Left ventricle myocardium superior (tissue), 1 donor: ENCODE data around the gene UEVLD. TPM values are rescaled to one million over a fixed set of nuclear protein-coding genes. Genes with fewer than 3 reads are reported as not detected.
"Not testable (repeated sequence)": the region's sequence is repeated elsewhere in the genome, so short reads cannot be mapped to it uniquely, and the experiment has no call there.

ENCODE experiments used
- ATAC-seq: fragments of 200-7000 bp; cut with Tn5 transposase; one replicate; pipeline ENCODE4 v1.9.1; 2020; ENCODE audit warnings: mild to moderate bottlenecking, moderate library complexity
- DNase-seq: peaks from one replicate; pipeline ENCODE4 v3.0.0-alpha.2; 2020
- intact Hi-C: fragments of 100-400 bp; cut with micrococcal nuclease; formaldehyde crosslinking; loops from one replicate; pipeline ENCODE4 v1.11.0; 2022
- total RNA-seq: library from RNA; stranded (reverse); fragmentation: NEBNext Ultra II Directional; extraction: Animal tissue kit (Norgen Biotek cat#: 25700); gene quantifications from one replicate; pipeline ENCODE4 v1.2.1, GENCODE V29; 2021
- donor health status: DM: no; HTN: yes; CAD: no; lungs with severe emphysema.

UEVLD gene
- total RNA-seq, 1 donor from 2014 or later: 18.5 TPM

DNA sequence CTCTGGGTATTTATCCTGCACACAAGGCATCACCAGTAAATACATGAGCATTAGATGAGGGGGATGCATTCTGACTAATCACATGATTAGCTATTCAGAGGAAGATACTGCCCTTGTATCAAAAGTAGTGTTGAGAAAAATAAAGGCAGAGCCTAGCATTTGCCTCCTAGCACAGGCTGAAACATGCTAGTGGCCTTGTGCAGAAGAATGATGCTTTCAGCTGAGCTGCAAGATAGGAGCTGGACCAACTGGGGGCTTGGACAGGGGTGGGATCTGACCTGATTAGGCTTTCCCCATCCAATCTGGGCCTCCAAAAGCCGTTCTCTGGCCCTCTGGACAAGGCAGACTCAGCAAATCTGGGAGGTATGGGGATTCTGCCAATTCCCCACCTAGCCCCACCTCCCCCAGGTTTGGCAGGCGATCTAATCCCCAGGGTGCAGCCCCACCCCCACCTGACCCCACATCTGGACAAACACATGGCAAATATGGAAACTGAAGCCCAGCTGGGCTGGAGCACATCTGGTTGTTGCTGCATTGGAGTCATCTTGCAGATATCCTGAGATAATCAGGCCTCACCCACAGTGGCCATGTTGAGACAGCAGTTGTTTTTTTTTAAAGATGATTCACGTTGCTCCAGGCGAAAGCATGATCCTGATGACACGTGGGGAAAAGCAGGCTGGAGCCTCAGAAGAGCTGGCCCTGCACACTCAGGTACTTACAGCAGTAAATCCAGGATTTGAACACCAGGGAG lies 6.6 kb upstream of the UEVLD start:
- intact Hi-C loops: no loop called here
- ATAC-seq (no peak), DNase-seq (no peak)

DNA sequence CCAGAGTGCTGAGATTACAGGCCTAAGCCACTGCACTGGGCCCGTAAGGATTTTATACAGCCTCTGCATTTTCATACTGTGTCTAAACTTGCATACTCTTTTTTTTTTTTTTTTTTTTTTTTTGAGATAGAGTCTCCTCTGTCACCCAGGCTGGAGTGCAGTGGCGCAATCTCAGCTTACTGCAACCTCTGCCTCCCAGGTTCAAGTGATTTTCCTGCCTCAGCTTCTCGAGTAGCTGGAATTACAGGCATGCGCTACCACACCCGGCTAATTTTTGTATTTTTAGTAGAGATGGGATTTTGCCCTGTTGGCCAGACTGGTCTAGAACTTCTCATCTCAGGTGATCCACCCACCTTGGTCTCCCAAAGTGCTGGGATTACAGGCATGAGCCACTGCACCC lies 5.6 kb upstream of the UEVLD start:
- intact Hi-C loops, ATAC-seq, DNase-seq: not testable (repeated sequence)

DNA sequence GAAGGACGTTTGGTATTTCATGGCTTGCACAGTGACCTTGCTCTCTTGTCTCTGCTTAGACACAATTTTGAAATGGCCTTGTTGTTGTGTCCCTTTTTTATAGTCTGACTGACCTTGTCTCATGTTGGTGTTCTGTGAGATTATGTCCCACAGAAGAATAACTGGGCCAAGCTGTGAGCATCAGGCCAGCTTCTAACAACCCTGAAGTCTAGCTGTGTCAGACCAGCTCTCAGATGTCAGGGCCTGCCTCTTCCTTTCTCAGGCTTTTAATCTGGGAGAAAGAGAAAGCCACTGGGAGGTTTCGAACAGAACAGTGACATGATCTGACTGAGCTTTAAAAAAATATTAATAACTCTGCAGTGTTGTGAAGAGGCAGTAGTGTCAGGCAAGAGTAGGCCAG lies 2.0 kb upstream of the UEVLD start:
- intact Hi-C loops: no loop called here
- DNase-seq (no peak), ATAC-seq (no peak)

DNA sequence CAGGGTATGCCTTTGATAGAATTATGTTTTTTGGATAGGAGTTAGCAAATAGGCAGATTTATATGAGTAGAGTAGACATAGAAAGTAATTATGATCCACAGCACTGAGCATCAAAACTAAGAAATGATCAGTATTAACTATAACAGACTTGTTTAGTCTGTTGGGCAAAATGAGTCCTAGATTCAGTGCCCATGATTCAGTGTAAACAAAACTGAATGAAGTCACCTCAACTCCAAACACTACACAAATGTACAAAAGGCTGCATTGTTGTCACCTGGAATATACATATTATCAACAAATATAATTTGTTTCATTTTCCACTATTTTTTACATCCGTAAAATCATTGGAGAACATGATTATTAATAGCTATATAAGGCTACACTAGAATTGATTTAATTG lies 6.7 kb downstream of the UEVLD start:
- DNase-seq: no peak
- intact Hi-C loops: no loop called here
- ATAC-seq: no peak

- intact Hi-C loops: no loop called here
- DNase-seq (no peak), ATAC-seq (no peak)
Observed at GRCh38 chr11:18580113-18580766, 8.3 kb downstream of the UEVLD start.

DNA sequence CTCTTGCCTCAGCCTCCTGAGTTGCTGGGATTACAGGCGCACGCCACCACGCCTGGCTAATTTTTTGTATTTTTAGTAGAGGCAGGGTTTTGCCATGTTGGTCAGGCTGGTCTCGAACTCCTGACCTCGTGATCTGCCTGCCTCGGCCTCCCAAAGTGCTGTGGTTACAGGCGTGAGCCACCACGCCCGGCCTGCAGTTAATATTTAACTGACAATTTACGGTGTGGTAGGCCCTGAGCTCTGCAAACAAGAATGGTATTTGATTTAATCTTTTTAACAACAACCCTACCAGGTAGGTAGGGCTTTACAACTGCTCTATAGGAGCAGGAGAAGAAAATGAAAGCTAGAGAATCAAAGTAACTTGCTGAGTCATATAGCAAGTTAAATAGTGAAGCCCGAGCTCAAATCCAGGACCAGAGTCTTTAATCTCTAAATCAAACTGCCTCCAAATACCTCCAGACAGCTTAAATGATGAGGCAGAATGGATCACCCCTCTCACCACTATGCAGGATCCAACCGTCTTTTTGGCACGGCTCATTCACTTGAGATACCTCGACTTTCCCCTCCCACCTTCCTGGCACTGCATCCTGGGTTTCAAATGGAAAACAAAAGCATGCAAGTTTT lies 9.4 kb downstream of the UEVLD start:
- intact Hi-C loops: no loop called here
- no peak for ATAC-seq

GRCh38 chr11:18575361-18575760 lies 13.2 kb downstream of the UEVLD start:
- ATAC-seq: no peak
- no peak for DNase-seq
- intact Hi-C loops: no loop called here

More for the DNA sequence above, 9.4 kb downstream of the UEVLD start:
- no peak for DNase-seq

GRCh38 chr11:18567081-18567480 lies 21.5 kb downstream of the UEVLD start:
- intact Hi-C loops: no loop called here
- ATAC-seq (no peak), DNase-seq (no peak)

- ATAC-seq (no peak), DNase-seq (no peak)
- intact Hi-C loops: no loop called here
Observed at GRCh38 chr11:18566406-18566805, 22.1 kb downstream of the UEVLD start.

DNA sequence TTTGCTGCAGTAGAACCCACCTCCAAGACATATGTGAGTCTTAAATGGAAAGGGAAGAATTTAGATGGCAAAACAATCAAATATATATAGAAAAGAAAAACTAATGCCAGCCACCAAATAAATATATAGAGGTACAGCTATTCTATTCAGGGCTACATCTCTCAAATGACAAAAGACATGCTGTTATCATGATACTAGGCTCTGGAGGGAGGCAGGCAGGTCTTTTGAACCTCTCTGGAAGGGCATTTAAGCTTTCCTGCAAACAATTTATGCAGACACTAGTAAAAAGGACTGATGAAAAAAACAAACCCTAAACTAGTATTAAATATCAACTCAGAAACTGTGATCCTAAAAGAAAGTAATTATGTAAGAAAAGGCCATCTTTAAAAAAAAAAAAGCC lies 24.4 kb downstream of the UEVLD start:
- DNase-seq (no peak), ATAC-seq (no peak)
- intact Hi-C loops: no loop called here

DNA sequence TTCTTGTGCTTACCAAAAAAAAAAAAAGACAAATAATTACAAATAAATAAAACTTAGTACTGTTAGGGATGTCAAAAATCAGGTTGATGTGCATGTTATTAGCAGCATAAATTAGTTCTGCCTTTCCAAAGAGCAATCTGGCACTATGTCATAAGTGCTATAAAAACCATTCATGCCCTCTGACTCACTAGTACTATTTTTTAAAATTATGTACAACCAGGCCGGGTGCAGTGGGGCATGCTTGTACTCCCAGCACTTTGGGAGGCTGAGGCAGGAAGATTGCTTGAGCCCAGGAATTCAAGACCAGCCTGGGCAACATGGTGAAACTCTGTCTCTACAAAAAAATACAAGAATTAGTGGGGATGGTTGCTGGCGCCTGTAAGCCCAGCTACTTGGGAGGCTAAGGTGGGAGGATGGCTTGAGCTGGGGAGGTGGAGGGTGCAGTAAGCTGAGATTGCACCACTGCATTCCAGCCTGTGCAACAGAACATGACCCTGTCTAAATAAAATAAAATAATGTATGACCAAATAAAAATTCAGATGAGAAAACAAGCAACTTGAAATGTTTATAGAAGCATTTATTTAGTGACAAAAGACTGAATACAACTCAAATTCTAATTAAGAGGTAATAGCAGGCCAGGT lies 25.3 kb downstream of the UEVLD start:
- ATAC-seq (no peak), DNase-seq (no peak)
- intact Hi-C loops: no loop called here

DNA sequence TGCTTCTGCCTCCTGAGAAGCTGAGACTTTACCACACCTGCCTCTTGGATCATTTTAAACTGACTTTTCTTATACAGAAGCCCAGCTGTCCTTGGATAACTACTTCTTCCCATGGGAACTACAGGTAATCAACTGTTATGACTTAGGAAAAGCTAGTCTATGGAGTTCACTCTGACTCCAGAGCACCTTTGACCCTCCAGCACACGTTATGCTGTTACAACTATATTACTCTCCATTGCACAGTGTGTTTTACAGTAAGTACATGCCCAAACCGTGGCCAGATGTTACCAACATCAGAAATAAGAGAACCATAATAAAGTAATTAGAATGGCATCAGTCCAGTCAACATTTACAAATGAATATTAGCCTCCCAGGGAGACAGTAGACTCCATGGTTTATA lies 40.5 kb downstream of the UEVLD start:
- ATAC-seq (no peak), DNase-seq (no peak)
- intact Hi-C loops: loop anchor here (10.0 kb wide), 1 partner anchor 187 kb away; no protein-coding TSS in a partner anchor

GRCh38 chr11:18540207-18541009 lies 48.1 kb downstream of the UEVLD start:
- no peak for DNase-seq
- no peak for ATAC-seq
- intact Hi-C loops: loop anchor here (10.0 kb wide), 1 partner anchor 194 kb away; no protein-coding TSS in a partner anchor

DNA sequence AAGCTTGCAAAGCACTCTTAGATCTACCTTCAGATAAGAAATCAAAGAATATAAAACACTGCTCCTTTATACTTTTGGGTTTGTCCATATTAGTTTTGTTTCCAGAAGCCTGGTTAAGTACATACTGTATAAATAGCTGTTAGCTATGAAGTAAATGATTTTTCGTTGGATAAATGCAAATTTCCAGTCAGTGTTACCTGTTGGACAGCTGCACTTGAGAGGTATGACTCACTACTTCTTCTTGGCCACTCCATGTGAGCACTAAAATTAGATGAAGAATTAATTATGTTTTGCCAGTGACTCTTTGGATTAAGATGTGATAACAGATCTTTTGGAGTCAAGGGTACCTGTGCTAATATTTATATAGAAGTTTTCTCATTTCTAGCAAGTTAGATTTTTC lies 52.3 kb downstream of the UEVLD start:
- no peak for DNase-seq

GRCh38 chr11:18534245-18534644 lies 54.3 kb downstream of the UEVLD start:
- intact Hi-C loops: no loop called here
- ATAC-seq (no peak), DNase-seq (no peak)

More for the DNA sequence above, 52.3 kb downstream of the UEVLD start:
- intact Hi-C loops: no loop called here
- no peak for ATAC-seq

- intact Hi-C loops: no loop called here
- DNase-seq: no peak
- no peak for ATAC-seq
Observed at GRCh38 chr11:18533365-18533764, 55.2 kb downstream of the UEVLD start.

- ATAC-seq: no peak
- intact Hi-C loops: no loop called here
- no peak for DNase-seq
Observed at GRCh38 chr11:18527512-18527911, 61.0 kb downstream of the UEVLD start.

GRCh38 chr11:18526521-18527296 lies 61.8 kb downstream of the UEVLD start, which contains the start of gene TSG101:
TSS of gene TSG101 (minus strand) at chr11:18526942. CDS start at chr11:18526816, 126 bp downstream.
- intact Hi-C loops: no loop called here
- ATAC-seq (peak; percentile 100), DNase-seq (peak; percentile 96)
